Stimulated activated CD4-positive, alpha-beta T cell treated with anti-CD3 and anti-CD28 coated beads, Interleukin-12 subunit alpha, Interleukin-12 subunit beta, amount 100 ng/mL, for 48 hours (primary cell): ENCODE data around the gene ZNF569.
"Not testable (repeated sequence)": the region's sequence is repeated elsewhere in the genome, so short reads cannot be mapped to it uniquely, and the experiment has no call there.

Source experiments
- DNase-seq, 3 donors: peaks; one replicate each; pipeline ENCODE4 v3.0.0-alpha.2; 2020; ENCODE audit warnings: low read depth in 2 of 3, low spot score in 1 of 3

The ZNF569 gene

GRCh38 chr19:37403403-37403802, 63.8 kb downstream of the ZNF569 start:
- DNase-seq = no peak

- no peak for DNase-seq
Observed at GRCh38 chr19:37401078-37401477, 66.2 kb downstream of the ZNF569 start.

- DNase-seq = not testable (repeated sequence)
Observed at GRCh38 chr19:37391399-37391798, 75.8 kb downstream of the ZNF569 start.

- DNase-seq = no peak
Observed at GRCh38 chr19:37389234-37389633, 78.0 kb downstream of the ZNF569 start.

GRCh38 chr19:37370880-37371661, 96.2 kb downstream of the ZNF569 start, which contains the start of gene ZNF527:
TSS of gene ZNF527 (plus strand) at chr19:37371099. CDS start at chr19:37374199, 3,100 bp downstream.
- peak; percentile 91 to 96 (median 94) for DNase-seq

GRCh38 chr19:37370386-37370879, 96.8 kb downstream of the ZNF569 start:
- peak in 1 of 3 donors; percentile 5 for DNase-seq

GRCh38 chr19:37362733-37363132, 104.5 kb downstream of the ZNF569 start:
- no peak for DNase-seq

- DNase-seq = no peak
Observed at GRCh38 chr19:37361994-37362393, 105.2 kb downstream of the ZNF569 start.
